NK-92 (cell line): Measurements from ENCODE around the gene OTOS.

ENCODE experiments used
- DNase-seq: peaks from one replicate; lab custom pipeline; 2025; ENCODE audit not compliant: unreplicated experiment; lab: John Stamatoyannopoulos, UW

OTOS gene

GRCh38 chr2:240168041-240168440, 27.6 kb upstream of the OTOS start:
- no peak for DNase-seq

GRCh38 chr2:240167588-240167880, 27.1 kb upstream of the OTOS start:
- no peak for DNase-seq

DNA sequence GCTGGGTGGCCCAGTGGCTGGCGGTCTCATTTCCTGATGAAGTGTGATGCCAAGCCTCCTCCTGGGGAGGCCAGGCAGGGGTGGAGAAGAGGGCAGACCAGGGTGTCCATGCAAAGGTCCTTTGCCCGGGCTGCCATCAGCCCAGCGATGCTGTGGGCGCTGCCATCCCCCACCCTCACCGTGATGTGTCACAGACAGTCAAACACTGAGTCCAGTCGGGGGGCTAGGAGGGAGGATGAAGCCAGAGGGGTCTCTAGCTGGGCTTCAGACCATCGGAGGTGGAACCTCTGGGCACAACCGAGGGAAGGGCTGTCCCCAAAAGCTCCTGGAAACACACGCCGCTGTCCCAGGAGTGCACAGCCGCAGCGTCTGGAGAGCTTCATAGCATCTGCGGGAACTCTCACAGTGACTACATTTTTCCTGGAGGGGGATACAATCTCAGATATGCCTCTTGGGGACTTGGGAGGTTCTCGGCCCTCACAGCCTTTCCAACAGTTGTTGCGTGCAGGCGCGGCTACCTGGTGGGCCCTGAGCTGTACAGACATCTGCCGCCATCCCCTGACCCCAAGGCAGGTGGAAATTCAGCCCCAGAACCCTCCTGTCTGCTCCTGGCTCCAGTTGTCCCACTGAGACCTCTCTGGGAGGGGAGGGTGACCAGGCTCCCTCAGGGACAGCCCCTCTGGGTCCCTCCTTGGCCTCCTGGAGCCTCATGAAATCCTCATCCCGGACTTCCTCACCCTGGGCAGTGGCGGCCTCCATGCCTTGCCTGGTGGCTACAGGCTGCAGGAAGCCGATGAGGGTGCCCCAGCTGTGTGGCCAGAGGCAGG, 26.5 kb upstream of the OTOS start:
- DNase-seq: no peak

- no peak for DNase-seq
Observed at GRCh38 chr2:240166191-240166590, 25.7 kb upstream of the OTOS start.

DNA sequence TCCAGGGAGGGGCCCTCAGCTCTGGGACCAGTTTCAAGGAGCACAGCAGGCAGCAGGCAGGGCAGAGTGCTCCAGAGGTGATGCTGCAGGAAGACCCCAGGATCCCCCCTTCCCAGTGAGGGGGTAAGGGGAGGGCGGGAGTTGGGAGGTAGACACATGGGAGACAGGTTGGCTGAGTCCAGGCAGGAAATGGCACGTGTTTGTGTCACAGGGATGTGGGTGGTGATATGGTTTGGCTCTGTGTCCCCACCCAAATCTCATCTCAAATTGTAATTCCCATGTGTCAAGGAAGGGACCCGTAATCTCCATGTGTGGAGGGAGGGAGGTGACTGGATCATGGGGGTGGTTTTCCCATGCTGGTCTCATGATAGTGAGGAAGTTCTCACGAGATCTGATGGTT, 25.2 kb upstream of the OTOS start:
- no peak for DNase-seq

- no peak for DNase-seq
Observed at GRCh38 chr2:240165034-240165433, 24.6 kb upstream of the OTOS start.

DNA sequence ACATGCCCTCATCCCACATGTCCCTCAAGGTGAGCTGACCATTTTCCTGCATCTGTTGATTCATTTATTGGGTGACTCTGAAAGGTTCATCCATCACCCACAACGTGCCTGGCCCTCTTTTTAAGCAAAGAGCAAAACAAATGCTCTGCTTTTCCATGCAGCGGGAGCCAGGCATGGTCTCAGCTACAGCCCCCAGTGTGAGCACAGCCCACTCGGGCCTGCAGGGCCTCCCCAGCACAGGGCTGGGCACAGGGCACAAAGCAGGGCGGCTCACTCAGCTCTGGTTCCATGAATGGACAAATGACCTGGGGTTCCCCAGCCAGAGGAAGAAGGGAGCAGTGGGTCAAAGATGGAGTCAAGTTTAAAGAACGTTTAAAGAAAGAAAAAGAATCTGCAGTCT, 24.1 kb upstream of the OTOS start:
- DNase-seq: no peak

- no peak for DNase-seq
Observed at GRCh38 chr2:240163844-240164574, 23.6 kb upstream of the OTOS start.

DNA sequence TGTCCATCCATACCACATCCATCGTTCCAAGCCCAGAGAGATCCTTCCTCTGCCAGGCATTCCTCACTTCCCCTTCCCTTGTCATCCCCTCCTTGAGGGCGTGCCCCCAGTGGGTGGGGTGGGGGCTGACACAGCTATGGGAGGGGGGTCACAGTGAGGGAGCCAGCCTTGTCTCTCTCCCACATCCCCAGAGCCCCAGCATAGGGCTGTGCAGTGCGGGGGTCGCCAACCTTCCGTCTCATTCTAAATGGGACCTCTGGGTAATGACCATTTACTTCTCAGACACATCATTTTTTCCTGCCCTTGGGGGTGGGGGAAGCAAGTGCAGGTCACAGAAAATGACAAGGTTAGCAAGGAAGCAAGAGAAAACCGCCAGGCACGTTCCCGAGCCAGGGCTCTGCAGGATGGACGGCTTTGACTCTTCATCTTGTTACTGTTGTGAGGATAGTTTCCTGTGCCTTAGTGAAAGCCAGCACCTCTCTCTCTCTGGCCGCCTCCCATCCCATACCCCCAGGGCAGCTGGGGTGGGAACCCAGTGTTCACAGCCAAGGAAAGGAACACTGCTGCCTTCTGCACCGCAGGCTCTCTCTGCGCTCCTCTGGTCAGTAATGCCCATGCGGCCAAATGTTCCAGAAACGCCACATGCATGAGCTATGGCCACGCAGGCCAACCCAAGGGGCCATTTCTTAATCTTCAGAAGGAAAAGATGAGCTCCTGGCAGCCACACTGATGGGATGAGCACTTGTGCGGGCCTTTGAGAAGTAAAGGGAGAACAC, 22.7 kb upstream of the OTOS start:
- no peak for DNase-seq

DNA sequence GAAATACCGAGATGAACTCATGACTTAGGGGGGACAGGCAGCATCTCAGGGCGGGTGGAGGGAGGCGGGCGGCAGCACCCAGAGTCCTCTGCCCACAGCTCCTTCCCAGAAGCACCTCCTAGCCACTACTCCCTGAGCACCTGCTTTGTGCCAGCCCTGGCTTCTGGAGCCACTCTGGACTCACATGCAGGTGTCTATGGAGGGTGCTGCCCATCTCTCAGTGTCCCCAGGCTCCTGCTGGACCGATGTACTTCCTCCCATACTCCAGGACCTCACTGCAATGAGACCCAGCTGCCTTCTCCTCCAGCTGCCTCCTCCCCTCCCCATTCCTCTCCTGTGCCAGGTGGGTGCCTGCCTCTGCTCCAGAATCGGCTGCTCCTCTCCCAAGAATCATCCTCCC, 22.1 kb upstream of the OTOS start:
- no peak for DNase-seq

GRCh38 chr2:240162032-240162431, 21.6 kb upstream of the OTOS start:
- no peak for DNase-seq

GRCh38 chr2:240161087-240161750, 20.8 kb upstream of the OTOS start:
- DNase-seq: no peak

DNA sequence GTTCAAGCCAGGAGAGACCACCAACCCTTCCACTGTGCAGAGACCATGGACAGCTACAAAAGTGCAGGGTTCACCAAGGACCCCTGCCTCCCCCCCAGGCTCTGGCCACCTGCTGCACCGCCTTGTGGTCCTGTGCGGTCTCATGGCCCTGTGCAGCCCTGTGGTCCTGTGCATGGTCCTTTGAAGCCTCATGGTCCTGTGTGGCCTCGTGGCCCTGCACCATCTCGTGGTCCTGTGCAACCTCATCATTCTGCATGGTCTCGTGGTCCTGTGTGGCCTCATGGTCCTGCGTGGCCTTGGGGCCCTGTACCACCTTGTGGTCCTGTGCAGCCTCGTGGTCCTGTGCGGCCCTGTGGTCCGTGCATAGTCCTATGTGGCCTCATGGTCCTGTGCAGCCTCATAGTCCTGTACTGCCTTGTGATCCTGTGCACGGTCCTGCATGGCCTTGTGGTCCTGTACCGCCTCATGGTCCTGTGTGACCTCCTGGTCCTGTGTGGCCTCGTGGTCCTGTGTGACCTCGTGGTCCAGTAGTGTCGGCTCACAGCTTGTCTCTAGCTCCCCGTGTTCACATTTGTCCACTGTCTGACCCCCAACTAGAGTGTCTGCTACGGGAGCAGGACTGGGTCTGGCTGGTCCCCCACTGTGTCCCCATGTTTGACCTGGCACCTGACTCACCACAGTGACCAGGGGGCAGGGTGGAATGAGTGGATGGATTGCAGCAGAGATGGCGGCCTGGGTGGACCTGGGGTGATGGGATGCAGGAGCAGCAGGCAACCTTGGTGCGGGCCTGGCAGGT, 20.0 kb upstream of the OTOS start:
- no peak for DNase-seq

- no peak for DNase-seq
Observed at GRCh38 chr2:240159251-240159839, 18.9 kb upstream of the OTOS start.

DNA sequence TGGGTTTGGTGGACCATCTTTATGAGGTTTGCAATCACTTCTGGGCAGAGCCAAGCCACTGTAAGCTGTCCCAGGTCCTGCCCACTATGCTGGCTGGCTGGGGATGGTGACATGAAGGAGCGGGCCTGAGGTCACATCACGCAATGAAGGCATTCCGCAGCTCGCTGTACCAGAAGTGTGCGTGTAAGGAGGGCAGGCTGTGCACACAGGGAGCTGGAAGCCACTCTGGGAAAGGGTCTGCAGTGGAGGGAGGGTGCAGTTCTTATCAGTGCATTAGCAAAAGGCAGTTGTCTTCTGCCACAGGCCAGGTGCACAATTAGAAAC, 16.7 kb upstream of the OTOS start:
- DNase-seq: no peak

DNA sequence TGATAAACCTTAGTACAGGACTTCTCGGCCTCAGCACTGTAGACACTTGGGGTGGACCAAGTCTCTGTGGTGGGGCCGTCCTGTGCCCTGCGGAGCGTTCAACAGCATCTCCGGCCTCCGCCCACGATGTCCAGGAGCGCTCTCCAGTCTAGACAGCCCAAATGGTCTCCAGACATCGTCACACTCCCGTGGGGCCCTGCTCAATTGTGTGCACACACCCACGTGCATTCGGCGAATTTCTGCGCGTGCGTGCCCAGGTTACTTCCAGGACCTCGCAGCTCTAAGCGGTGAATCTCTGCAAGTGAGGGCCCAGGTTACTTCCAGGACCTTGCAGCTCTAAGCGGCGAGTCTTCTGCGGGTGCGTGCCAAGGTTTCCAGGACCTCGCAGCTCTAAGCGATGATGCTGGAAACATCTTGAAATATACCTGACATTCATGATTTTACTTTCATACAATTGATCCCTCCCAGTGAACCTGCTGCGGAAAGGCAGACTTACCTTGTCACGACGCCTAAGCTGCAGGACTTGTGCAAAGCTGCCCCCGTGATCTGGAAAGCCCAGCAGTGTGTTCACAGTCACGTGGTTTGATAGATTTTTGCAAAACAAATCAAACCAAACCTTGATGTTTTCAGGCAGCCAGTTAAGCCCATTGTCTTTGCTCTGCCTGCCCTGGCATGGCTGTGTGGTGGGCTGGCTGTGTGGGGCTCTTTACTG, 16.1 kb upstream of the OTOS start:
- DNase-seq: no peak

DNA sequence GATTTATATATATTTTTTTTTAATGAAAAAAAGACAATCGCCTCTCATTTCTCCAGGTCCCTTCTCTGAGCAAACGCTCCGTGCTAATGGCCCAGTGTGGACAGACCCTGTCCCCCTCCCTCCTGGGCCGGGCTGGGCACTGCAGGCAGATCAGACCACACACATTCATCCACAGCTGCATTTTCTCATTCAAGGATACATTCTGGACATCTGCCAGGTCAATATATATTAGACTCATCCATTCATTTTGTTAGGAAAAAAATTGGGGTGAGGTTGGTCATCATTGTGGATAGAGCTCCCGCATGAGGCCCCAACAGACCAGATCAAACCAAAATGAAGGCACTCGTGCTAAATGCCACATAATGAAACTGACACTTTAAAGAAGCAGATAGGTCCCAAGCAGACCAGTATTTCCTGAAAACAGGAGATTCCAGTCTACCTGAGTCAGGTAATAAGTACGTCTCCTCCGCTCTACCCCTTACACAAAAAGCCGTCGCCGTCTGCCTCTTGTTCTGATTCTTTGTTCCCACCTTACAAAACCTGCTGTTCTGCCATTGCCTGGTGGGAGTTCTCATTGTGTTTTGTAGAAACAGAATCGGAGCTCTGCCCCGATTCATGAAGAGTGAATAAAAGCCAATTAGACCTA, 15.4 kb upstream of the OTOS start:
- DNase-seq: no peak

DNA sequence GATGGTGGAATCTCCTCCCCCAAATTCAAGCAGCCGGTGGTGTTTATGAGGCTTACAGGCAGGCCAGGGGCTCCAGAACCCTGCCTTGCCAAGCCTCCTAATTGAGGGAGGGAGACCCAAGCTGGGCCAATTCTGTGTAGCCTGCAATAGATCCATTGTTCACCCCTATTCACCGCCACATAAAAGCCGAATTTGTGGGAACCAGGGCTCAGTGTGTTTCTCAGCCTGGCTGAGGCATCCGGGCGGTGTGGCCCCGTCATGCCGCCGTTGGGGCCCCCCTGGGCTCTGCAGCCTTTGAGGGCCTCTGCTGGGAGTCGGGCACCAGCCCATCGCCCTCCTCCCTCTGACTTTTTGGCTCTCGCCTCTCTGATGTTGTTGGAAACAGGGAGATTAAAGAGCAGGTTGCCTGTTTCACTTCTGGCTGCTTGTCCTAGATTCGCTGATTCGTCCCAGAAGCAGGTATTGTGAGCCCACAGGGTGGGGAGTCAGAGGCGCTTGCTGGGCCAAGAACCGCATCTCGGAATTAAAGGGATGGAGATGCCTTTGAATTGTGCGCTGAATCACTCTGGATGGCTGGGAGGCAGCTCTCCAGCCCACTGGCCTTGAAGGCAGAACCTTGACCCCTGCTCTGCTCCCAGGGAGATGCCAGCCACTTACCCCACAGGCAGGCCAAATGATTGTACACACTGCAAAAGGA, 14.7 kb upstream of the OTOS start:
- no peak for DNase-seq

GRCh38 chr2:240154606-240155005, 14.1 kb upstream of the OTOS start:
- no peak for DNase-seq
